ENCODE measurements around the gene PHF13.

Gene PHF13

DNA sequence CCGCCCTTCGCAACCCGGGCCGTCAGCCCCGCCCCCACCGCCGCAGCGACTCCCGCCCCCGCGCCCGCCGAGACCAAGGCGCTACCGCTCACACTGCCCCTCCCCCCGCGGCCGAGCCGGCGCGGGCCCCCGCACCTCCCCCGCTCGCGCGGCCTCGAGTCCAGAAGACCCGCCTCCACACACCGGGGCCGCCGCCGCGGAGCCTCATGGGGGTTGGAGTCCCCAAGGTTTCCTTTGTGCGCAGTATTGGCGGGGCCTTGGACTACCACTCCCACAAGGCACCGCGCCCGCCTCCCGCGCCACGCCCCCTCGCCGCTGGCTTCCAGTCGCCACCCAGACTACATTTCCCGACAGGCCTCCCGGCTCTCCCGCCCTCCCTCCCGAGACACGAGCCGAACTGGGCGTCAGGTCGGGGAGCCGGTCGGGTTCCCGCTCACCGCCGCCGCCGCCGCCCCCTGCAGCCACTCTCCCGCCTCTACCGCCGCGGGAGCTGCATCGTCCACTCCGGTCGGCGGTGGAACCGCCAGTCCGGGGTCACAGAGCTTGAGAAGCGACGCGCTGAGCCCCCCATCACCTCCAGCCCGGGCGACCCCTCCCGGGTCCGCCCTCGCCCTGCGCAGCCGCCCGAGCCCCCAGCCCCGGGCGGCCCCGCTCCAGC, at the start of gene PHF13:
Gene PHF13 (plus strand): TSS at position 371 of the 658 bp plus-strand sequence. CDS start 336 bp downstream, outside the sequence.
- DNase-seq (ENCODE audit: low read depth) = peak; percentile 99

DNA sequence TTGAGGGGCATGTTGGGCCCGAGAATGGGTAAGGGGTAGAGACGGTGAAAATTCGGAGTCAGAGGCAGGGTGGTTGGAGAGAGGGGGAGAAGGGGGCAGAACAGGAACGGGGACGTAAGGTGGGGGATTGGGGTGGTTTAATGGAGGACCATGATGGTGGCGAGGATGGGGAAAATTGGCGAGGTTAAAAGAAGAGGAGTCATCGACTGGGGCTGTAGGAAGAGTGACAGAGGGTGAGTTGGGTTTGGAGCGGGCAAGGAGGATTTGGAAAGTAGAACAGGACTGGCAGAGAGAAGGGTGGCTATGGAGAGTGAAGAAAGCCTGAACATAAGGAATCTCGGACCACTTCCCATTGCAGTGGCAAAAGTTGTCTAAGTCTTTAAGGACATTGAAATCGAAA, 44.5 kb upstream of the PHF13 start:
- no peak for DNase-seq (ENCODE audit: low read depth)

DNA sequence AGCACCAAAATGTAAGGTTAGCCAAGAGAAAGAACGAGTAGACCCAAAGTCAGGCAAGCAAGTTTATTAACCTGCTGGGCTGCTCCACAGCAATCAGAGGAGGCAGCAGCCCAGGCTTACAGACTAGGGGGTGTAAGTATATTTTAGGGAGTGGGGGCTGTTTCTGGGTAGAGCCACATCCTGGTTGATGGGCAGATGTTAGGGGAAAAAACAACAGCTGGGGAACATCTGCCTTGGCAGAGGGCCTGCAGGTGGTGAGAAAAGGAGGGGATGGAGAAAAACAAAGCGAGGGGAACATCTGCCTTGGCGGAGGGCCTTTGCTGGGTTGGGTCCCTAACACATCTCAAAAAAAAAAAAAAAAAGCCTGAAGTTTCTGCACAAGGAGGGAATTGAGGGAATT, 43.4 kb upstream of the PHF13 start:
- DNase-seq (ENCODE audit: low read depth) = no peak

DNA sequence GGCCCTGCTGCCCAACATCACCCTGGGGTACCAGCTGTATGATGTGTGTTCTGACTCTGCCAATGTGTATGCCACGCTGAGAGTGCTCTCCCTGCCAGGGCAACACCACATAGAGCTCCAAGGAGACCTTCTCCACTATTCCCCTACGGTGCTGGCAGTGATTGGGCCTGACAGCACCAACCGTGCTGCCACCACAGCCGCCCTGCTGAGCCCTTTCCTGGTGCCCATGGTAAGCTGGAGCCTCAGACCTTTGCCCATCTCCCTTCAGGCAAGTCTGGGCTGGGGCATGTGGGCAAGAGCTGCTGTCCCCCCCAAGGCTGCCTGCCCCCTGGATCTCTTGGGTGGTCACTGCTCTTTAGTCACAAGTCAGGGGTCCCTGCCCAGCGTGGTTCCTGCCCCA, 42.5 kb upstream of the PHF13 start:
- DNase-seq (ENCODE audit: low read depth) = no peak

DNA sequence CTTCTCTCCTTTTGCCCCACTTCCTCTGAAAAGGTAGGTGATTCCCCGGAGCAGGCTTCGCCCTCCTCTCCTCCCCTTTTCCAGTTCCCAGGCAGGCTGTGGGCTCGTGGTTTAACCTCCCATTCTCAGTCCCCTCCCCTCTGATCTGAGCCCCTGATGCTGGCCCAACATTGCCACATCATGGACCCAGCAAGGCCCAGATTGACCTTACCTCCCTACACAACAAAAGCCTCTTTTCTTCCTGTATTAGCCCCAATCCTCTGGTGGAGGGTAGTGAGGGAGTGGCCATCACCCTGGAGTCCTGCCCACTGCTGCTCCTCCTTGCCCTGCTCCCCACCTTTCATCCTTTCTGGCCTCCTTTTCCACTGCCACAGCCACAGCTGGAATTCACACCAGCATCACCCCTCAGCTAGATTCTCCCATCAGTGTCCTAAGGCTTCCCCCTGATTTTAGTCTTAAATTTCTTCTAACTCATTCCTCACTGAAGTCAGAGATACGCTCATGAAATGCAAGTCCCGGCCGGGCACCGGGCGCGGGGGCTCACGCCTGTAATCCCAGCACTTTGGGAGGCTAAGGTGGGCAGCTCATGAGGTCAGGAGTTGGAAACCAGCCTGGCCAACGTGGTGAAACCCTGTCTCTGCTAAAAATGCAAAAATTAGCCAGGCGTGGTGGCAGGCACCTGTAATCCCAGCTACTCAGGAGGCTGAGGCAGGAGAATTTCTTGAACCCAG, 40.7 kb upstream of the PHF13 start:
- no peak for DNase-seq (ENCODE audit: low read depth)

DNA sequence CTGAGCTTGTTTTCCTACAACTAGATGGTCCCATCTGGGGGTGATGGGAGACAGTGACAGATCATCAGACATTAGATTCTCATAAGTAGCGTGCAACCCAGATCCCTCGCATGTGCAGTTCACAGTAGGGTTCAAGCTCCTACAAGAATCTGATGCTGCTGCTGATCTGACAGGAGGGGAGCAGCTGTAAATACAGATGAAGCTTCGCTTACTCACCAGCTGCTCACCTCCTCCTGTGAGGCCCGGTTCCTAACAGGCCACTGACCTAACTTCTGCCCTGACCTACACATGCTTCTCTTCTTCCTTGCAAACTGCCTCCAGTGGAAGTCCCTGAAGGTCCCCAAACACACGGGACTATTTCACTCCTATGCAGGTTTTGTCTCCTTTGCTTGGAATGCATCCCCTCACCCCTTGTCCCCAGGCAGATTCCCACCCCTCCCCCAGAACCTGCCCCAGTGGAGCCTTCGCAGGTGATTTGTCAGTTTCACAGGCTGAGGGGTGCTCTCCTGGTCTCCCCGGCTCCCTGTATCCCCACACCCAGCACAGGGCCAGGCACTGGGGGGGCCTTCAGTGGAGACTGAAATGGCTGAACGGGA, 39.4 kb upstream of the PHF13 start:
- no peak for DNase-seq (ENCODE audit: low read depth)

DNA sequence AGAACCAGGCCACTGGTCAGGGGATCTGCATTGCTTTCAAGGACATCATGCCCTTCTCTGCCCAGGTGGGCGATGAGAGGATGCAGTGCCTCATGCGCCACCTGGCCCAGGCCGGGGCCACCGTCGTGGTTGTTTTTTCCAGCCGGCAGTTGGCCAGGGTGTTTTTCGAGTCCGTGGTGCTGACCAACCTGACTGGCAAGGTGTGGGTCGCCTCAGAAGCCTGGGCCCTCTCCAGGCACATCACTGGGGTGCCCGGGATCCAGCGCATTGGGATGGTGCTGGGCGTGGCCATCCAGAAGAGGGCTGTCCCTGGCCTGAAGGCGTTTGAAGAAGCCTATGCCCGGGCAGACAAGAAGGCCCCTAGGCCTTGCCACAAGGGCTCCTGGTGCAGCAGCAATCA, 38.7 kb upstream of the PHF13 start:
- DNase-seq (ENCODE audit: low read depth) = no peak

DNA sequence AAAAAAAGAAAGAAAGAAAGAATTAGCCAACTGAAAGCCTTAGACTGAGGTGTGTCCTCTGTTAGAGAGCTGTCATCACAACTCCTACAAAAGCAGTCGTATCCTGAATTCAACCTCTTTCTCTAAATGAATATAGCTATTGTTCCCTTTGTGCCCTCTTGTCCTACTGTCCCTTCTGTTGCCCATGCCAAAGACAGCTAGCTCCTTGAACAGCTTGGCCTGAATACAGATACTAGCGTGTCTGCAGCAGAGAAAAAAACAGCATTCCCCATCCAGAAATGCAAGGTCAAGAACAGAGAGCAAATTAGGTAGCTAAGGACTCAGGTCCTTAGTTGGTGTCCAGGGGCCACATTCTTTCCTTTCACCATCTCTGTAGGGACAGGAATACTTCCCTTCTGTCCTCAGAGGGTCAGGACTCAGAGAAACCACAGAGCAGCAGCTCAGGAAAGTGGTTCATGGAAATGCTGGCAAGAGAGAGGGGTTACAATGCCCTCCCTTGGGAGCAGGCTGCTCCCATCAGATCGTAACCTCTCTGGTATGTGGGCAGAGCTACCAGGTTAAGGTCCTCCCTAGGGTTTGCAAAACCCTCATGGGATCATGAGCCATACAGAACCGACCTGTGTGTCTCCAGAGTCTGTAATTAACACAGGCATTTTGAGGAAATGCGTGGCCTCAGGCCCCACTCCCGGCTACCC, 35.6 kb upstream of the PHF13 start:
- no peak for DNase-seq (ENCODE audit: low read depth)

DNA sequence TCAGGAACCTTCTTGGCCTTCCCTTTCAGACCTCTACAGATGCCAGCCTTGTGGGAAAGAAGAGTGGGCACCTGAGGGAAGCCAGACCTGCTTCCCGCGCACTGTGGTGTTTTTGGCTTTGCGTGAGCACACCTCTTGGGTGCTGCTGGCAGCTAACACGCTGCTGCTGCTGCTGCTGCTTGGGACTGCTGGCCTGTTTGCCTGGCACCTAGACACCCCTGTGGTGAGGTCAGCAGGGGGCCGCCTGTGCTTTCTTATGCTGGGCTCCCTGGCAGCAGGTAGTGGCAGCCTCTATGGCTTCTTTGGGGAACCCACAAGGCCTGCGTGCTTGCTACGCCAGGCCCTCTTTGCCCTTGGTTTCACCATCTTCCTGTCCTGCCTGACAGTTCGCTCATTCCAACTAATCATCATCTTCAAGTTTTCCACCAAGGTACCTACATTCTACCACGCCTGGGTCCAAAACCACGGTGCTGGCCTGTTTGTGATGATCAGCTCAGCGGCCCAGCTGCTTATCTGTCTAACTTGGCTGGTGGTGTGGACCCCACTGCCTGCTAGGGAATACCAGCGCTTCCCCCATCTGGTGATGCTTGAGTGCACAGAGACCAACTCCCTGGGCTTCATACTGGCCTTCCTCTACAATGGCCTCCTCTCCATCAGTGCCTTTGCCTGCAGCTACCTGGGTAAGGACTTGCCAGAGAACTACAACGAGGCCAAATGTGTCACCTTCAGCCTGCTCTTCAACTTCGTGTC, 34.7 kb upstream of the PHF13 start:
- DNase-seq (ENCODE audit: low read depth) = no peak

DNA sequence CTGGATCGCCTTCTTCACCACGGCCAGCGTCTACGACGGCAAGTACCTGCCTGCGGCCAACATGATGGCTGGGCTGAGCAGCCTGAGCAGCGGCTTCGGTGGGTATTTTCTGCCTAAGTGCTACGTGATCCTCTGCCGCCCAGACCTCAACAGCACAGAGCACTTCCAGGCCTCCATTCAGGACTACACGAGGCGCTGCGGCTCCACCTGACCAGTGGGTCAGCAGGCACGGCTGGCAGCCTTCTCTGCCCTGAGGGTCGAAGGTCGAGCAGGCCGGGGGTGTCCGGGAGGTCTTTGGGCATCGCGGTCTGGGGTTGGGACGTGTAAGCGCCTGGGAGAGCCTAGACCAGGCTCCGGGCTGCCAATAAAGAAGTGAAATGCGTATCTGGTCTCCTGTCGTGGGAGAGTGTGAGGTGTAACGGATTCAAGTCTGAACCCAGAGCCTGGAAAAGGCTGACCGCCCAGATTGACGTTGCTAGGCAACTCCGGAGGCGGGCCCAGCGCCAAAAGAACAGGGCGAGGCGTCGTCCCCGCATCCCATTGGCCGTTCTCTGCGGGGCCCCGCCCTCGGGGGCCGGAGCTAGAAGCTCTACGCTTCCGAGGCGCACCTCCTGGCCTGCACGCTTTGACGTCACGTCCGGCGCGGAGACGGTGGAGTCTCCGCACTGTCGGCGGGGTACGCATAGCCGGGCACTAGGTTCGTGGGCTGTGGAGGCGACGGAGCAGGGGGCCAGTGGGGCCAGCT, 34.0 kb upstream of the PHF13 start, which contains the start of gene ZBTB48:
Gene ZBTB48 (plus strand): TSS at position 621 of the 745 bp plus-strand sequence. CDS start 616 bp downstream, outside the sequence.
- DNase-seq (ENCODE audit: low read depth) = peak; percentile 98

DNA sequence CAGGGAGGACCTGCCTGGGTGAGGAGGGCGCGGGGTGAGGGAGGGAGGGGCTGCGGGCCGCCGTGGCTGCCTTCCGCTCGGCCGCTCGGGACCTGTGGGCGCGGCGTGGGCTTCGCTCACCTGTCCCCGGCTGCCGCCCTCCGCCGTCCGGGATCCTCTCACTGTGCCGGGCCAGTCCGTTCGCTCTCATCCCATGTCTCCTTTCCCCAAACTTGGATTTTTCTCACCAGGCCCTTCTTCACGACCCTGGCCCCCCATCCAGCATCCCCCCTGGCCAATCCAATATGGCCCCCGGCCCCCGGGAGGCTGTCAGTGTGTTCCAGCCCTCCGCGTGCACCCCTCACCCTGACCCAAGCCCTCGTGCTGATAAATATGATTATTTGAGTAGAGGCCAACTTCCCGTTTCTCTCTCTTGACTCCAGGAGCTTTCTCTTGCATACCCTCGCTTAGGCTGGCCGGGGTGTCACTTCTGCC, 33.4 kb upstream of the PHF13 start:
- DNase-seq (ENCODE audit: low read depth) = no peak

DNA sequence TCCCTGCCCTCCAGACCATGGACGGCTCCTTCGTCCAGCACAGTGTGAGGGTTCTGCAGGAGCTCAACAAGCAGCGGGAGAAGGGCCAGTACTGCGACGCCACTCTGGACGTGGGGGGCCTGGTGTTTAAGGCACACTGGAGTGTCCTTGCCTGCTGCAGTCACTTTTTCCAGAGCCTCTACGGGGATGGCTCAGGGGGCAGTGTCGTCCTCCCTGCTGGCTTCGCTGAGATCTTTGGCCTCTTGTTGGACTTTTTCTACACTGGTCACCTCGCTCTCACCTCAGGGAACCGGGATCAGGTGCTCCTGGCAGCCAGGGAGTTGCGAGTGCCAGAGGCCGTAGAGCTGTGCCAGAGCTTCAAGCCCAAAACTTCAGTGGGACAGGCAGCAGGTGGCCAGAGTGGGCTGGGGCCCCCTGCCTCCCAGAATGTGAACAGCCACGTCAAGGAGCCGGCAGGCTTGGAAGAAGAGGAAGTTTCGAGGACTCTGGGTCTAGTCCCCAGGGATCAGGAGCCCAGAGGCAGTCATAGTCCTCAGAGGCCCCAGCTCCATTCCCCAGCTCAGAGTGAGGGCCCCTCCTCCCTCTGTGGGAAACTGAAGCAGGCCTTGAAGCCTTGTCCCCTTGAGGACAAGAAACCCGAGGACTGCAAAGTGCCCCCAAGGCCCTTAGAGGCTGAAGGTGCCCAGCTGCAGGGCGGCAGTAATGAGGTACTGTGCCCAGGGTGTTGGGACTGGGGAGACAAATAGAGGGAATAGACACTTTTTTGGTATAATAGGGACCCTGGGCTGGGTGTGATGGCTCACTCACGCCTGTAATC, 32.7 kb upstream of the PHF13 start:
- DNase-seq (ENCODE audit: low read depth) = no peak

DNA sequence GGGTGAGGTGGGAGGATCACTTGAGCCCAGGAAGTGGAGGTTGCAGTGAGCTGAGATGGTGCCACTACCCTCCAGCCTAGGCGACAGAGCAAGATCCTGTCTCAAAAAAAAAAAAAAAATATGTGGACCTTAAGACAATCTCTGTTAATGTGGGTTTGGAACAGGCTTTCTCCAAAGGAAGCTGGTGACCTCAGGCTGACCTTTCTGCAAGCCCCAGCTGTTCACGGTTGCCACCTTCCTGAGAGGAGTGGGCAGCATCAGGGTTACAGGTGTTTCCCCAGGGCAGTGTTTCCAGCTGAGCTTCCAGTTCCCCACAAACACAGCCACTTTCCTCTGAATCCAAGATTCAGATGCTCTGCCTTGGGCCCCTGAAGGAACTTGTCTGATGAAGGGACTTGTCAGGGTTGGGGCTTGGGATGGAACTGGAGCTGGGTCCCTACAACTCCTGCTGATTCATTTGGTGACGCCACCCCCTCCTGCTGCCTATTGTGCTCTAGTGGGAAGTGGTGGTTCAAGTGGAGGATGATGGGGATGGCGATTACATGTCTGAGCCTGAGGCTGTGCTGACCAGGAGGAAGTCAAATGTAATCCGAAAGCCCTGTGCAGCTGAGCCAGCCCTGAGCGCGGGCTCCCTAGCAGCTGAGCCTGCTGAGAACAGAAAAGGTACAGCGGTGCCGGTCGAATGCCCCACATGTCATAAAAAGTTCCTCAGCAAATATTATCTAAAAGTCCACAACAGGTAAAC, 31.8 kb upstream of the PHF13 start:
- no peak for DNase-seq (ENCODE audit: low read depth)

DNA sequence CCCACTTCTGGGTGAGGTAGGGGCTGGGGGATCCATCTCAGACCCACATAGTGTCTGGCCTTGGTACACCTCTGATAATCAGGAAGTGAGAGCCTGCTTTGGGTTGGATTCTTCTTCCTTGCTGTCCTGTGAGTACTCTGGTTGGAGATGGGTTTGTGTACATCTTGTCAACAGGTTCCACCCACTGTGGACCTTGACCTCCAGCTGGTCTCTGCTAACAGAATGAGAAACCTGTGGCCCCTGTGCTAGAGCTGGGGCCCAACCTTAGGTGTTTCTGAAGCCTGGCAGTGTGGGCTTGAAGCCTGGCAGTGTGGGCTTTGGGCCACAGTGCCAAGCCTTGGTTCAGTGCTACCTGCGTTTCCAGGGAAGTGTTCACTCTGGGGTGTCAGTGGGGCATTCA, 31.2 kb upstream of the PHF13 start:
- DNase-seq (ENCODE audit: low read depth) = no peak

DNA sequence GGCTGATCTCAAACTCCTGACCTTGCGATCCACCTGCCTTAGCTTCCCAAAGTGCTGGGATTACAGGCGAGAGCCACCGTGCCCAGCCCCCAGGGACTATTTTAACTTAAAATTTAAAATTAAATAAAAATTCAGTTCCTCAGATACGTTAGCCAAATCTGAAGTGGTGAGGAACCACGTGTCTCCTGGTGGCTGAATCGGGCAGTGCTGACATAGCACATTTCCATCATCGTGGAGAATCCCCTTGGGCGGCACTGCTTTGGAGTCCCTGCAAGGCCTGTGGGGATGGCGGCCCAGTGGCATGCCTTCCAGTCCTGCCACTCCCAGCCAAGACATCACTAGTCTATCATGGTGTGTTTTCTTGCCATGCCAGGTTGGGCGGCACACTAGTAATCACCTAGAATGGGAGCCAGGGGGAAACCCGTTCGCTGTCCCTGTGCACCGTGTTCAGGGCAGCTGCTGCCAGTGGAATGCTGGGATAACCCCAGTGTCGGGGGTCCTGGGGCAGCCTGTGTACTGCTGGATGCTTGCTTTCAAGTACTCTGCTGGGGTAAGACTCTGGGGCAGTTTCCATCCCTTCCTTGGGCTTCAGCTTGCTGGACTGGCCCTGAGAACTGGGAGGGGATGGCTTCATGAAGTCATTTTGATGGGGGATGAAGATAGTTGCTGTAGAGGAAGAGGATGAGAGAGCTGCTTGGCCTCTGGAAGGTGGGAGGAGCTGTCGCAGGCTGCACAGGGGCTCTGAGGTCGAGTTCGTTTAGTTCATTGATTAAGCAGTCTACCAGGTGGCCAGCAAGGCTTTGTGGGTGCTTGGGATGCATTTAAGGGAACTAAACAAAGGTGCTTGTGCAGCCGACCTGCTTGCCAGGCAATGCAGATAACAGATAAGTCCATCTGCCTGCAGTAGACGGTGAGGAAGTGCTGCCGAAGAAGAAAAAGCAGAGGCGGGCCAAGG, 29.1 kb upstream of the PHF13 start:
- no peak for DNase-seq (ENCODE audit: low read depth)

DNA sequence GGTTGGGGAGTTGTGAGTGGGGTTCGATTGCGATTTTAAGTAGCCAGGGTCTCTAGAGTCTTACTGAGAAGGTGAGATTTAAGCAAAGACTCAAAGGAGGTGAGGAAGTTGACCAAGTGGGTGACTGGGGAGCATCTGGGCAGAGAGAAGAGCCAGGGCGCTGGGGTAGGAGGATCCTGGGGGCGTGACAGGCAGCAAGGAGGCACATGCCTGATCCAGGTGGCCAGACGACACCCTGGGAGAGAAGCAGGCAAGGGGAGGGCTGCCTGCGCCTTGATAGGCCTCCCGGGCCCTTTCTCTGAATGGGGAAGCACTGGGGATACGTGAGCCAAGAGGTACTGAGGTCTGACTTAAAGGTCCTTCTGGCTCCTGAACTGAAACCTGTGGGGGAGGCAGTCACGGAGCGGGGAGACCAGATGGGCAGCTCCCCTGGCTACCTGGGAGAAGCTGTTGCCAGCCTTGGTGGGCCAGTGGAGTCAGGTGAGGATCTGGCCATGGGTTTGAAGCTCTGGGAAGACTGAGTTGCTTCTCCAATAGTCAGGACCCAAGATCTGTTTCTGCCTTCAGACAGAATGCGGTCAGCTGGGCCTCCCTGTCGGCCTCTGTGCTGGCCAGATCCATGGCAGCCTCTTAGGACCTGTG, 28.3 kb upstream of the PHF13 start:
- DNase-seq (ENCODE audit: low read depth) = no peak

DNA sequence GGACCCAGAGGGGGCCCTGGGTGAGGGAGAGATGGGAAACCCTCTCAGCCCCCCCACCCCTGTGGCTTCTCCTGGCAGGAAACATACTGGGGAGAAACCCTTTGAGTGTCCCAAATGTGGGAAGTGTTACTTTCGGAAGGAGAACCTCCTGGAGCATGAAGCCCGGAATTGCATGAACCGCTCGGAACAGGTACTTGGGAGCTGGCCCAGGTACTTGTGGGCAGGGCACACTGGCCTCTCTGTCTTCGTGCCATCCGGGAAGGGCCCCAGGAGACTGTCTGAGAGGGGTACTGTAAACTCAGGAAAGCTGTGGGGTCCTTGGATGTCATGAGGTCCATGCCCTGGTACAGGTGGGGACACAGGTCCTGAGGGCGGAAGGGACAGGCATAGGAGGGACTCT, 27.7 kb upstream of the PHF13 start:
- no peak for DNase-seq (ENCODE audit: low read depth)

DNA sequence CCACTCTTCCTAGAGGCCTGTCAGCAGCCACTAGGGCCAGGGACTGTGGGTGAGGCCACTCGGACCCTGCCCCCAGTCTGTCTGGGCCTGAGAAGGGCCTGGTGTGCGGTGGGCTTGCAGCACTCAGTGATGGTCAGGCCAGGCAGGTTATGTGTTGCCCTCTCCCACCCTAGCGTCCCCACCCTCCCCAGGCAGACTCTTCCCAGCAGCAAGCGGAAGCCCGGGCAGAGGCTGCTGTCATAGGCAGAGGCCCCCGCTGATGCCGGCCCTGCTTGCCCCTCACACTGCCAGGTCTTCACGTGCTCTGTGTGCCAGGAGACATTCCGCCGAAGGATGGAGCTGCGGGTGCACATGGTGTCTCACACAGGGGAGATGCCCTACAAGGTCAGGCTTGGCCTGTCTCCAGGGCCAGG, 27.1 kb upstream of the PHF13 start:
- no peak for DNase-seq (ENCODE audit: low read depth)

Data from activated T-cell treated with anti-CD3 and anti-CD28 coated beads for 48 hours (primary cell).